Measurements from ENCODE around the gene MYLK.

- TF ChIP-seq CTCF (IDR thresholded peaks at IDR 0.05), result no peak
- no peak for TF ChIP-seq POLR2A (IDR thresholded peaks at IDR 0.05)
Measured at GRCh38 chr3:123818324-123818920, 65.7 kb downstream of the MYLK start.
